GM10847 (cell line): ENCODE measurements around the gene KDM6B.

ENCODE experiments used
- POLR2A ChIP-seq: IDR thresholded peaks from 2 replicates; pipeline ENCODE4 v1.6.1; 2011; ENCODE audit not compliant: insufficient read length; ENCODE audit errors: extremely low read depth

Gene KDM6B

GRCh38 chr17:7873051-7873450, 39.0 kb downstream of the KDM6B start:
- TF ChIP-seq POLR2A: no peak

- no peak for TF ChIP-seq POLR2A
These were observed 41.9 kb downstream of the KDM6B start for GRCh38 chr17:7875804-7876370.

- no peak for TF ChIP-seq POLR2A
These were observed 44.2 kb downstream of the KDM6B start for GRCh38 chr17:7878234-7878633.

- TF ChIP-seq POLR2A: no peak
These were observed 46.3 kb downstream of the KDM6B start for GRCh38 chr17:7880076-7880868.

GRCh38 chr17:7881276-7882054, 47.4 kb downstream of the KDM6B start:
- no peak for TF ChIP-seq POLR2A

- no peak for TF ChIP-seq POLR2A
These were observed 48.1 kb downstream of the KDM6B start for GRCh38 chr17:7882068-7882467.

GRCh38 chr17:7882629-7883028, 48.6 kb downstream of the KDM6B start:
- TF ChIP-seq POLR2A: no peak
